A549 (cell line): ENCODE data around the gene SEMA3E. TPM values are rescaled to one million over a fixed set of nuclear protein-coding genes. Genes with fewer than 3 reads are reported as not detected.
"Not testable (repeated sequence)": the region's sequence is repeated elsewhere in the genome, so short reads cannot be mapped to it uniquely, and the experiment has no call there.

Experiments
- ATAC-seq, 2 experiments: fragments of 200-7000 bp in 1 of 2; fragments of >200 bp in 1 of 2; cut with Nextera tagmentation in 1 of 2; cut with Tn5 transposase in 1 of 2; 3 replicates each; pipeline versions ENCODE4 v1.8.0 to v1.9.1; 2018 to 2020; ENCODE audit warnings: mild to moderate bottlenecking in 1 of 2, moderate library complexity in 1 of 2
- CTCF ChIA-PET: fragments of 300-600 bp; sonication (Branson Sonifier 250); formaldehyde crosslinking; extraction: SDS; loops from one replicate; lab custom pipeline; 2021; ENCODE audit warnings: antibody characterized with exemption, inconsistent platforms; lab: Yijun Ruan, JAX
- POLR2A ChIA-PET: fragments of 350-600 bp; formaldehyde crosslinking; extraction: SDS; loops from one replicate; lab custom pipeline; 2021; ENCODE audit warnings: antibody characterized with exemption, inconsistent platforms; lab: Yijun Ruan, JAX
- DNase-seq, 2 experiments: peaks; one replicate each; pipeline versions ENCODE4 v3.0.0 to v3.0.0-alpha.2; 2011 to 2016; ENCODE audit warnings: low read depth in 1 of 2, low spot score in 1 of 2
- FAIRE-seq: peaks from 2 replicates; lab custom pipeline; 2011; peaks lifted over from hg19 to GRCh38; lab: Jason Lieb, UNC
- H3K27ac ChIP-seq, 2 experiments: fragments of >200 bp; sonication (Bioruptor Twin); formaldehyde crosslinking; 3 replicates each; pipeline ENCODE4 v1.5.1; 2016 to 2017
- H3K4me1 ChIP-seq: fragments of >200 bp; sonication (Bioruptor Twin); formaldehyde crosslinking; 3 replicates; pipeline ENCODE4 v1.6.1; 2016
- H3K4me2 ChIP-seq: fragments of >200 bp; sonication (Bioruptor Twin); formaldehyde crosslinking; 3 replicates; pipeline ENCODE4 v1.6.1; 2016
- H3K4me3 ChIP-seq: fragments of >200 bp; sonication (Bioruptor Twin); formaldehyde crosslinking; 3 replicates; pipeline ENCODE4 v1.5.1; 2016
- H3K9me3 ChIP-seq: fragments of >200 bp; sonication (Bioruptor Twin); formaldehyde crosslinking; 3 replicates; pipeline ENCODE4 v1.6.1; 2016
- BCL3 ChIP-seq: fragments of >200 bp; sonication (Bioruptor Twin); formaldehyde crosslinking; IDR thresholded peaks from 3 replicates; pipeline ENCODE4 v1.6.1; 2016
- BHLHE40 ChIP-seq: IDR thresholded peaks from 2 replicates; pipeline ENCODE4 v1.6.1; 2012; ENCODE audit warnings: low read depth, low read length, inconsistent platforms
- EHMT2 ChIP-seq: fragments of 200-600 bp; sonication (generic); IDR thresholded peaks from 2 replicates; pipeline ENCODE4 v1.6.1; 2016; ENCODE audit warnings: antibody characterized with exemption, low read depth, mild to moderate bottlenecking, moderate library complexity
- HDAC2 ChIP-seq: fragments of 200-600 bp; sonication (generic); IDR thresholded peaks from 2 replicates; pipeline ENCODE4 v1.6.1; 2016
- JUN ChIP-seq, 2 experiments: fragments of >200 bp; sonication (Bioruptor Twin); formaldehyde crosslinking; IDR thresholded peaks; 2 replicates in 1 of 2; 3 replicates in 1 of 2; pipeline ENCODE4 v1.6.1; 2016 to 2017
- POLR2A ChIP-seq: IDR thresholded peaks from 2 replicates; pipeline ENCODE4 v1.6.1; 2012; ENCODE audit warnings: mild to moderate bottlenecking, low read length
- RCOR1 ChIP-seq: fragments of 150-350 bp; IDR thresholded peaks from 2 replicates; pipeline ENCODE4 v1.6.1; 2014; ENCODE audit warnings: antibody characterized with exemption, low read length, low read depth
- RFX5 ChIP-seq: fragments of 450-650 bp; IDR thresholded peaks from 2 replicates; pipeline ENCODE4 v1.7.1; 2014; ENCODE audit warnings: antibody characterized with exemption, mild to moderate bottlenecking, moderate library complexity
- ZNF302 ChIP-seq: fragments of 250-450 bp; sonication (Bioruptor Pico); IDR thresholded peaks from 2 replicates; pipeline ENCODE4 v1.9.0; 2021; ENCODE audit warnings: inconsistent platforms, mild to moderate bottlenecking, moderate library complexity
- WGBS: methylation state at CpG from one replicate; pipeline ENCODE4 v1.1.6; 2017; ENCODE audit errors: missing lambda C conversion rate; 5-methylcytosine and 5-hydroxymethylcytosine counted together
- polyA plus RNA-seq, 4 experiments: library from polyadenylated mRNA; depleted of rRNA in 3 of 4; stranded (reverse); fragments of >200 nt; fragmentation: RNase III in 1 of 4; extraction: RNeasy Plus Mini Kit Qiagen cat#74134 plus additional on column Dnase treatment in 1 of 4; gene quantifications; 2 replicates in 3 of 4; 3 replicates in 1 of 4; pipeline ENCODE4 v1.2.3, GENCODE V29; 2011 to 2017

The SEMA3E gene
- polyA plus RNA-seq, 2 of the 4 experiments (the other 2 are of a cell fraction), result 1.4 to 2.3 TPM

- peaks cover 33% of the 10 kb centered on the region for H3K4me1 ChIP-seq
- H3K27ac ChIP-seq, result peak overlapping the region; percentile 42 to 68; a peak in 5 of 6 replicates
- H3K4me3 ChIP-seq, result no peak overlapping the region
- ChIA-PET CTCF (no interaction called here), POLR2A (no interaction called here)
- TF ChIP-seq ZNF302 (CRISPR knock-in tag), result no peak
- TF ChIP-seq POLR2A, result no peak
- TF ChIP-seq BHLHE40, result no peak
- no peak for TF ChIP-seq JUN (IDR thresholded peaks at IDR 0.05)
- TF ChIP-seq EHMT2, result no peak
- TF ChIP-seq BCL3, result no peak
- no peak for TF ChIP-seq RFX5
- FAIRE-seq (no peak), DNase-seq (no peak), ATAC-seq (no peak)
- 76% methylated on average over 4 of the region's 4 CpGs for WGBS
- no peak overlapping the region for H3K4me2 ChIP-seq
- no peaks in the 10 kb centered on the region for H3K9me3 ChIP-seq
Observed at GRCh38 chr7:83466187-83466923, 182.6 kb downstream of the SEMA3E start.

- ChIA-PET CTCF (no interaction called here), POLR2A (no interaction called here)
- Histone ChIP-seq H3K9me3 (no peaks in the 10 kb centered on the region), H3K4me3 (no peak overlapping the region), H3K4me2 (no peak overlapping the region), H3K4me1 (peaks cover 33% of the 10 kb centered on the region), H3K27ac (no peak overlapping the region)
- 94% methylated on average over 4 of the region's 4 CpGs for WGBS
- ATAC-seq (no peak), FAIRE-seq (no peak), DNase-seq (no peak)
- TF ChIP-seq HDAC2, result no peak
- no peak for TF ChIP-seq RCOR1
- TF ChIP-seq, all 56 proteins: peak for 0
Observed at GRCh38 chr7:83465643-83466042, 183.3 kb downstream of the SEMA3E start.

- H3K4me2 ChIP-seq, FAIRE-seq, H3K4me1 ChIP-seq, POLR2A ChIA-PET, H3K27ac ChIP-seq, CTCF ChIA-PET, H3K9me3 ChIP-seq, ATAC-seq, DNase-seq, H3K4me3 ChIP-seq: not testable (repeated sequence)
- 85% methylated on average over 15 of the region's 15 CpGs for WGBS
Observed at GRCh38 chr7:83461820-83462219, 187.1 kb downstream of the SEMA3E start.

DNA sequence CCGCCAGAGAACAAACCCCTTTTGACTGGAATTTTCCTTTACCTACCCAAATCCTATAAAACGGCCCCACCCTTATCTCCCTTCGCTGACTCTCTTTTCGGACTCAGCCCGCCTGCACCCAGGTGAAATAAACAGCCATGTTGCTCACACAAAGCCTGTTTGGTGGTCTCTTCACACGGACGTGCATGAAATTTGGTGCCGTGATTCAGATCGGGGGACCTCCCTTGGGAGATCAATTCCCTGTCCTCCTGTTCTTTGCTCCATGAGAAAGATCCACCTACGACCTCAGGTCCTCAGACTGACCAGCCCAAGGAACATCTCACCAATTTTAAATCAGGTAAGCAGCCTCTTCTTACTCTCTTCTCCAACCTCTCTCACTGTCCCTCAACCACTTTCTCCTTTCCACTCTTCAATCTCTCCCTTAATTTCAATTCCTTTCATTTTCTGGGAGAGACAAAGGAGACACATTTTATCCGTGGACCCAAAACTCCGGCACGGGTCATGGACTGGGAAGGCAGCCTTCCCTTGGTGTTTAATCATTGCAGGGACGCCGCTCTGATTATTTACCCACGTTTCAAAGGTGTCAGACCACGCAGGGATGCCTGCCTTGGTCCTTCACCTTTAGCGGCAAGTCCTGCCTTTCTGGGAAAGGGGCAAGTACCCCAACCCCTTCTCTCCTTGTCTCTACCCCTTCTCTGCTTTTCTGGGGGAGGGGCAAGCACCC, 188.8 kb downstream of the SEMA3E start:
- H3K9me3 ChIP-seq, H3K4me2 ChIP-seq, ATAC-seq, H3K4me3 ChIP-seq, FAIRE-seq, DNase-seq, H3K27ac ChIP-seq, CTCF ChIA-PET, POLR2A ChIA-PET, H3K4me1 ChIP-seq: not testable (repeated sequence)
- WGBS, result 82% methylated on average over 17 of the region's 18 CpGs

- H3K4me1 ChIP-seq, H3K27ac ChIP-seq, DNase-seq, H3K4me2 ChIP-seq, H3K4me3 ChIP-seq, FAIRE-seq, CTCF ChIA-PET, ATAC-seq, POLR2A ChIA-PET, H3K9me3 ChIP-seq: not testable (repeated sequence)
- 87% methylated on average over 6 of the region's 6 CpGs for WGBS
Observed at GRCh38 chr7:83459101-83459929, 189.6 kb downstream of the SEMA3E start.
